Adrenal gland (tissue), 12 donors: ENCODE data around the gene FAM24B. TPM values are rescaled to one million over a fixed set of nuclear protein-coding genes. Genes with fewer than 3 reads are reported as not detected.

Source experiments
- DNase-seq, 7 donors: peaks; one replicate each; pipeline ENCODE4 v3.0.0-alpha.2; 2019 to 2020
- H3K27ac ChIP-seq, 5 donors: fragments of 200-600 bp; sonication (generic) in 4 of 5; 1 replicate in 3 of 5; 2 replicates in 2 of 5; pipeline versions ENCODE4 v1.5.1 to v1.8.0; 2016 to 2020; ENCODE audit warnings: mild to moderate bottlenecking in 1 of 5
- H3K27me3 ChIP-seq: fragments of 200-600 bp; 2 replicates; pipeline ENCODE4 v1.8.0; 2021
- H3K36me3 ChIP-seq, 2 donors: fragments of 200-600 bp; replicated peaks in 1 of 2; 1 replicate in 1 of 2; 2 replicates in 1 of 2; pipeline versions ENCODE4 v1.5.1 to v1.8.0; 2018 to 2022
- H3K4me1 ChIP-seq, 2 donors: fragments of 200-600 bp; replicated peaks in 1 of 2; 1 replicate in 1 of 2; 2 replicates in 1 of 2; pipeline versions ENCODE4 v1.5.1 to v1.8.0; 2018 to 2021
- H3K4me3 ChIP-seq, 4 donors: fragments of 200-600 bp; sonication (generic) in 3 of 4; one replicate each; pipeline ENCODE4 v1.5.1; 2016 to 2018
- H3K9me3 ChIP-seq, 3 donors: fragments of 200-600 bp; sonication (generic) in 1 of 3; replicated peaks in 1 of 3; 1 replicate in 2 of 3; 2 replicates in 1 of 3; pipeline versions ENCODE4 v1.5.1 to v1.8.0; 2016 to 2021
- CTCF ChIP-seq, 6 experiments: fragments of 450-650 bp in 4 of 6; fragments of 200-600 bp in 2 of 6; sonication (generic) in 1 of 6; IDR thresholded peaks; 1 replicate in 5 of 6; 2 replicates in 1 of 6; pipeline versions ENCODE4 v1.5.1 to v1.8.0; 2016 to 2021; ENCODE audit warnings: antibody characterized with exemption in 6 of 6, mild to moderate bottlenecking in 2 of 6, moderate library complexity in 1 of 6
- POLR2A ChIP-seq, 2 donors: fragments of 450-650 bp; IDR thresholded peaks; one replicate each; pipeline ENCODE4 v1.6.1; 2017; ENCODE audit warnings: antibody characterized with exemption in 2 of 2, mild to moderate bottlenecking in 2 of 2, moderate library complexity in 1 of 2
- WGBS, 4 donors: extraction: QIAGEN DNeasy Blood & Tissue Kit in 2 of 4; methylation state at CpG; one replicate each; pipeline versions ENCODE4 v1.1.5 to v1.1.7; 2013 to 2017; 5-methylcytosine and 5-hydroxymethylcytosine counted together
- intact Hi-C, 2 donors: fragments of 100-400 bp; cut with DNase I; formaldehyde crosslinking; loops; one replicate each; pipeline versions ENCODE4 v1.14.1 to v1.15.0; 2022 to 2023
- polyA plus RNA-seq, 3 donors: library from polyadenylated mRNA; stranded (reverse); fragments of 200-250 nt in 2 of 3; fragments of 350-450 nt in 1 of 3; fragmentation: Illumina TruSeq in 1 of 3; extraction: RNeasy Lipid Tissue Mini Kit (QIAGEN cat#74804) in 1 of 3; gene quantifications; one replicate each; pipeline ENCODE4 v1.2.3, GENCODE V29; 2013 to 2014
- total RNA-seq, 9 donors: library from RNA; depleted of rRNA in 4 of 9; stranded (reverse); fragments of >200 nt in 4 of 9; fragments of 120-200 nt in 1 of 9; fragmentation: NEBNext Ultra II Directional in 1 of 9; extraction: Animal tissue kit (Norgen Biotek cat#: 25700) in 1 of 9; gene quantifications; one replicate each; pipeline versions ENCODE4 v1.1.0 to v1.2.4, GENCODE V29; 2013 to 2023
- donor health status: healthy with polysubstance abuse.
- donor health status: Bipolar disorder and iron deficiency.
- donor health status: DM: yes; HTN: yes; CAD: no.
- donor health status: DM: no; HTN: no; CAD: no.
- donor health status: DM: no; HTN: no; CAD: no.
- donor health status: DM: yes; HTN: yes; CAD: no.

FAM24B gene
- total and polyA plus RNA-seq, 12 donors, result 0.77 to 4.1 (median 2.0) TPM; not detected in 1

- no peak for DNase-seq
- H3K36me3 ChIP-seq, result no peaks in the 10 kb centered on the region
- H3K4me1 ChIP-seq, result no peaks in the 10 kb centered on the region
- 50 to 69% (median 61%) methylated on average over 3 to 4 of the region's 4 CpGs for WGBS, 4 donors
- H3K4me3 ChIP-seq, result no peak overlapping the region
- intact Hi-C loops, result no loop called here
- H3K27ac ChIP-seq, result no peak overlapping the region
- peaks cover 3% of the 10 kb centered on the region for H3K27me3 ChIP-seq
- TF ChIP-seq CTCF (IDR thresholded peaks at IDR 0.05) (no peak), POLR2A (IDR thresholded peaks at IDR 0.05) (no peak)
- no peaks in the 10 kb centered on the region for H3K9me3 ChIP-seq
Observed at GRCh38 chr10:122812751-122813150, 66.6 kb downstream of the FAM24B start.

- intact Hi-C loops, result no loop called here
- TF ChIP-seq CTCF (IDR thresholded peaks at IDR 0.05) (no peak), POLR2A (IDR thresholded peaks at IDR 0.05) (no peak)
- no peak overlapping the region for H3K4me3 ChIP-seq
- no peak for DNase-seq
- H3K36me3 ChIP-seq, result no peaks in the 10 kb centered on the region
- WGBS, 4 donors, result 80 to 92% (median 84%) methylated on average over 1 to 7 of the region's 7 CpGs
- no peaks in the 10 kb centered on the region for H3K4me1 ChIP-seq
- no peak overlapping the region for H3K27ac ChIP-seq
- no peaks in the 10 kb centered on the region for H3K27me3 ChIP-seq
- H3K9me3 ChIP-seq, result no peaks in the 10 kb centered on the region
Observed at GRCh38 chr10:122802282-122802681, 77.1 kb downstream of the FAM24B start.

Other genes starting within 250 kb of the FAM24B start
- not detected for gene C10orf120, start 179.7 kb downstream of the FAM24B start, total RNA-seq
- not detected for gene C10orf120, start 179.7 kb downstream of the FAM24B start, polyA plus RNA-seq
- 1 to 10 TPM in 2 of 9 donors, under 1 TPM in 4, not detected in 3; 0.14 to 1.7 (median 0.51) TPM for gene CUZD1, start 33.7 kb downstream of the FAM24B start, total RNA-seq
- 1 to 10 TPM in 2 of 3 donors, under 1 TPM in 1; 0.26 to 2.2 (median 1.5) TPM for gene CUZD1, start 33.7 kb downstream of the FAM24B start, polyA plus RNA-seq
- not detected for gene FAM24A, start 31.0 kb upstream of the FAM24B start, total RNA-seq
- not detected for gene FAM24A, start 31.0 kb upstream of the FAM24B start, polyA plus RNA-seq
- 10 to 100 TPM in 2 of 9 donors, 1 to 10 TPM in 7; 3.8 to 14.3 (median 6.2) TPM for gene C10orf88, start 74.6 kb upstream of the FAM24B start, total RNA-seq
- gene C10orf88, start 74.6 kb upstream of the FAM24B start, polyA plus RNA-seq, result 10 to 100 TPM in 1 of 3 donors, 1 to 10 TPM in 2; 5.0 to 10.7 (median 9.1) TPM
- 1 to 10 TPM; 2.1 to 9.0 (median 4.8) TPM for gene PSTK, start 100.8 kb upstream of the FAM24B start, total RNA-seq
- 1 to 10 TPM; 6.4 to 8.5 (median 7.1) TPM for gene PSTK, start 100.8 kb upstream of the FAM24B start, polyA plus RNA-seq
- 10 to 100 TPM in 5 of 9 donors, 1 to 10 TPM in 4; 3.3 to 20.0 (median 12.6) TPM for gene IKZF5, start 129.2 kb upstream of the FAM24B start, total RNA-seq
- gene IKZF5, start 129.2 kb upstream of the FAM24B start, polyA plus RNA-seq, result 10 to 100 TPM in 2 of 3 donors, 1 to 10 TPM in 1; 7.6 to 13.3 (median 11.4) TPM
- gene ACADSB, start 129.4 kb upstream of the FAM24B start, total RNA-seq, result 10 to 100 TPM; 21.2 to 94.7 (median 37.7) TPM
- 10 to 100 TPM in 1 of 3 donors, 1 to 10 TPM in 2; 8.3 to 79.4 (median 9.0) TPM for gene ACADSB, start 129.4 kb upstream of the FAM24B start, polyA plus RNA-seq